ENCODE data around the gene SIRPB2.

Gene SIRPB2

DNA sequence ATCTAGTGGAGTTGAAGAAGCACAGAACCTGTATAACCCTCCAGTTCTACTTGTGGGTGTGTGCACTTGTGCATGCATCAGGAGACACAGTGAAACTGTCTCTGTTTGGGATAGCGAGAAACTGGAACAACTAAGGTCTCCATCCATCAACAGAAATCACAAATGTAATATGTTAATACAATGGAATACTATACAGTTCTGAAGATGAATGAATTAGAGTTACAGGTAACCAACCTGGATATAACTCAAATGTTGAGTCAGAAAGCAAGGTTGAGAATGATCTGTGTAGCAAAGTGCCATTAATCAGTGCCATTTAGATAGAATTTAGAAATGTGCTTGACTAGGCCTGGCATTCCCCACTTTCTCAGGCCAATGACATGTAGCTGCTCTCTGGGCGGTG is 20.0 kb downstream of the SIRPB2 start:
- DNase-seq (ENCODE audit: low read depth): no peak

DNA sequence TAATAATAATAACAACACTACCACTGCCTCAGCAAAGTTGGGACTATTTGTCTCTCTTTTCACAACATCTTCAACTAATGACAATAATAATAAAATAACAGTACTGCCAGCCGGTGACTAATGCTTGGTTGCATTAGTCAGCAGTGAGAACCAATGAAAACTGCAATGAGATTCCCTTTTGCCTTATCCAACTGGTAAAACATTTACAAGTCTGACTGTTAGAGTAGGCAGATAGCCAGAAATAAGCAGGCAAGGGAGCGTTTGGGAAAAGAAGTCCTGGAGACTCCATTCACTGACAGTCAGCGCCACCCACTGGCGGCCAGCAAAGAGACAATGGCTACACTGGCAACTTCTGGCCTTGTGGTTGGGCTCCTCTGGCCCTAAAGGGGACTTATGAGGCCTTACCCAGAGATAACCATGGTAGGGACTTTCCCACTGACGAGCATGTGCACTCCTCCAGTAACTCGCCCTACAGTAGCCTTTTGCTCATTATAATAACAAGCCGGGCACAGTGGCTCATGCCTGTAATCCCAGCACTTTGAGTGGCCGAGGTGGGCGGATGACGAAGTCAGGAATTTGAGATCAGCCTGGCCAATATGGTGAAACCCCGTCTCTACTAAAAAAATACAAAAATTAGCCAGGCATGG is 21.2 kb downstream of the SIRPB2 start:
- no peak for DNase-seq (ENCODE audit: low read depth)

DNA sequence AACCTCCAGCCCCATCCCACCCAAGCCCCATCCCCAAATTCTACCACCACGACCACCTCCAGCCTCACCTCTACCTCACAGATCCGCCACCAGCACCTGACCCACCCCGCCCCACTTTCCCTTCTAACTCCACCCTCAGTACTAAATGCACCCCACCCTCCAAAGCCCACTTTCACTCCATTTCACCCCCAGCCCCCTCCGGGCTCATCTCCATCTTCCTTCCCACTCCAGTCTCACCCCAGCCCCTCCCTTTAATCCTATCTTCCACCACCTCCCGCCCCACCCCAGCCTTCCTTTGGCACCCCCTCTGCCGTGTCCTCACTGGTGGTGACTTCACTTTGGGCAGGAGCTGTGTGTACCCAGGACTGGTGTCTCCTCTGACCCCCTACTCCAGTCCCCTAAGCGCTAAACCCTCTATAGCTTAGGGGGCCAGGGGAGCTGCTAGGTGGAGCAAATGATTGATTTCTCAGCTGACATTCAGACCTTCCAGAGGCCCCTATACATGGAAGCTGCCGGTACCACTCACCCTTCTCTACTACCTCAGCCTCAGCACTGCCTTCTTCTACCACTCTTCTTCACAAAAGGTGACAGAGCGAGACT is 21.8 kb downstream of the SIRPB2 start:
- no peak for DNase-seq (ENCODE audit: low read depth)

DNA sequence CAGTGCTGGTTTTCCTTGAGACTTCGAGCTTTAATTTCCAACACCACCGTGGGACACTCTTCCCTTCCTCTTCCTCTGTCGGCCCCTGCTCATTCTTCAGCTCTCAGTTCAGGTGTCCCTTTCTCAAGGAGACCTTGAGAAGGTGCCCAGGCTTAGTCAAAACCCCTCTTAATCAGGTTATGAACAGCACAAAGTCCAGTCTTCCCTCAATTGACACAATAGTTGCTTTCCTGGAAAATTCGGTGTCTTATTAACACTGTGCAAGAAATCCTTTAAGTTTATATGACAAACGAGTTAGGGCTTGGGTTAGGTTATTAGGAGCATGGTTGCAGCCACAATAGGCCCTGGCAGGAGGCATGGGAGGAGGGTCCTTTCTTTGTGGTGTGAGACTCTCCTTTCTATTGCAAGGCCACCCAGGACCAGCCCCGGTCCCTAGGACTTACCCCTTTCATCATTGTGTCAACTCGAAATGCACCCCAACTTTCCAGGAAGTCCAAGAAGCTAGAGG is 23.0 kb downstream of the SIRPB2 start:
- no peak for DNase-seq (ENCODE audit: low read depth)

DNA sequence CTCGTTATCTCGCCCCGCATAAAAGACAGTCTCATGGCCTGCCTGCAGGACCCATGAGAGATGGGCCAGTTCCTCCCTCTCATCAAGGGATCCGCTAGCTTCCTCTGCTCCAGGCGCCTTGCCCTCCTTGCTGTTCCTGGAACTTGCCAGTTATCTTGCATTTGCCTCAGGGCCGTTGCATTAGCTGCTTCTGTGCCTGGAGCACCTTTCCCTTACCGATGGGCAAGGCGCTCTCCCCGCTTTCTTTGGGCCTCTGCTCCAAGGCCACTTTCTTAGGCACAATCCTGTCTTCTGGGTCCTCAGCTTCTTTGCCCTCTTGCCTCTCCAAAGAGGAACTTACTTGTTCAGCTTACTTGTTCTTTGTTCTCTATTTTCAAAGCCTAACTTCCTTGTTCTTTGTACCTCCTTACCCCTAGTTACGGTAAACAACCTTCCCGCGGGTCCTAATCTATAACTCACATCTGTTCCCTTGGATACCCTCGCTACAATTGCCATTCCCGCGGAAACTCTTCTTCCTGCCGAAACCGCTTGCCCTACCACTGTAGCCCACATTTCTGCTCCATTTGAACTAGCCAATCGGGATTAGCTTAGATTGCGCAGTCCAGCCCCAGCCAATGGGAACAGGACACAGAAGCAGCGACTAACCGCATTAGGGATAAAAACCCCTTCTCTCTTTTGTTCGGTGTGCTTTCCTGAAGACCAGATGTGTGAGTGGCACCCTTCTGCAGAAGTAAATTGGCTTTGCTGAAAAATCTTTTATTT is 23.7 kb downstream of the SIRPB2 start:
- no peak for DNase-seq (ENCODE audit: low read depth)

GRCh38 chr20:1467082-1467354 is 24.2 kb downstream of the SIRPB2 start:
- DNase-seq (ENCODE audit: low read depth): no peak

GRCh38 chr20:1466211-1467081 is 24.8 kb downstream of the SIRPB2 start, which contains the start of gene NSFL1C:
Gene NSFL1C, minus strand, starts transcription at chr20:1466849. Its CDS starts 25 bp downstream, at chr20:1466824.
- DNase-seq (ENCODE audit: low read depth): peak; percentile 99

DNA sequence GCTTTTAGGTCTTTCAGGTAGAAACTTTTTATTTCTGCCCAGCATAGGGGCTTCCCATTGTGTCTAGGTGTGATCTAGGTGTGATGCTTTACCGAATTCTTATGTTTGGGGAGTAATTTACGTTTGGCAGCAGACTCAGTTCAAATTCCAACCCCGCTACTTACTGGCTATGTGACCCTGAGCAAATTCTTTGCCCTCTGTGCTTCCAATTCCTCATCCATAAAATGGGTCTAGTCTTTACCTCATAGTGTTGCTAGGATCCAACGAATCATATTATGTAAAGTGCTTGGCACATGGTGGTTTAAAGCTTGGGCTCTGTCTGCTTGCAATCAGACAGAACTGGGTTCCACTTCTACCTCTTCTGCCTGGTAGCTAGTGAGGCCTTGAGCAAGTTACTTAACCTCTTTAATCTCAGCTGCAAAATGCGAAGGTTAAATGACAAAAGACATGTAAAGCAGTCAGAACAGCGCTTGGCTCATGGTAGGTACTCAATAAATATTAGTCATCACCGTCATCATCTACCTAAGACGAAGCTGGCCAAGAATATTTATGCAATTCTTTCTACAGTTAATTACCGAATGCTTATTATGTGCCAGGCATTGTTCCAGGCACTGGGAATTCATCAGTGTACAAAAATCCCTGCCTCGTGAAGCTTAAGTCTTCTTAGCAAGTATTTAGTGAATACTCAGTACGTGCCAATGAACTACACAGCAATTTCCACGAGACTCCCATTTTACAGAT is 25.6 kb downstream of the SIRPB2 start:
- DNase-seq (ENCODE audit: low read depth): no peak

DNA sequence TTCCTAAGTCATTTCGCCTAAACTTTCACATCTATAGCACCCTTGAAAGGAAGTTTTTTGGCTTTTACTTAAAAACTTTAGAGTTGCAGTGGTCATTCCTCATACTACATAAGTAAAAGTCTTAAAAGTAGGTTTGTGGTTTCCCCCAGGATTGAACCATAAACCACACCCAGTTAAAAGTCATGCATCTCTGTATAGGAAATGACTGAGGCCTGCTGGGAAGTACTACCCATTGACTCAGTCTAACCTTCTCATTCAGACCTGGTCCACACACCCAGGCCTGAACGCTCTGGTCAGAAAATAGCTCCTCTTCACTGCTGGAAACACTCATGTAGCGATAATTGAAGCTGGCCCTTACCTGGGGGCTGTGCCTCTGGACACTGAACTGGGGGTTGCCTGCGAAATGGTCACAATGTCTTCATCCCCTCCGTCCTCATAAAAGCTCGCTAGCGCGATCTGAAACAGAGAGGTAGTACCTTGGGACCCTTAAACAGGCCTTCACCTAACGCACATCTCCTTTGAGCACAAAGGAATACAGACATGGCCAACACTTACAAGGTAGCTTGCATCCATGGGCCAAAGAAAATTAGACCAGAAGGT is 27.1 kb downstream of the SIRPB2 start:
- DNase-seq (ENCODE audit: low read depth): no peak

DNA sequence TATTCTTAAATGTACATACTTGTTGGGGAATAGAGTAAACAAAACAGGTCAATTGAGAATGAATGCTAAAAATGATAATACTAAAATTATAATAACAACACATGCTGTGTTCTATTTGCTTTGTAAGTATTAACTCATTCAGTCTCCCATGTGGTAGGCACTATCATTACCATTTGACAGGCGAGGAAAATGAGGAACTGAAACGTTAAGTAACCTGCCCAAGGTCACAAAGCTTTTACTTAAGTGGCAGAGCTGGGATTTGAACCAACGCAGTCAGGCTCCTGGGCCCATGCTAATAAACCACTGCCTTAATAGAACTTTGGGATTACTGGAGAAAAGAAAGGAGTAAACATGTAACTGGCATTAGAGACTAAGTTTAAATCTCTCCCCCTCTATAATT is 28.4 kb downstream of the SIRPB2 start:
- no peak for DNase-seq (ENCODE audit: low read depth)

DNA sequence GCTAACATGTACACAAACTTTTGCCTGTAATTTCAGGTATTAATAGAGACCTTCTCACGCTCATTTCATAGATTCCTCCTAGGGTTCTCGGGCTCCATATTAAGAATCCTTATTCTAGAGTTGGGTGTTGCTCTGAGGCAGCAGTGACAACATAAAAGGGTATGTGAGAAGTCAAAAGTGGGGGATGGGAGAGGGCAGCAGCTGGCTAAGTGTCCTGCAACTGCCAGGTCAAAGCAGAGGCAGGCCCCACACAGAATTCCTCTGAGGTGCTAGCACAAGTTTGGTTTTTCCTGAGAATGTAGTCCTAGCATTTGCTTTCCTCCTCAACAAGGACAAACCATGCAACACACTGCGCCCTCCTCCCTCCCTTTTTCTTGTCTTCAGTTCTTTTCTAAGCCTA is 29.2 kb downstream of the SIRPB2 start:
- no peak for DNase-seq (ENCODE audit: low read depth)

DNA sequence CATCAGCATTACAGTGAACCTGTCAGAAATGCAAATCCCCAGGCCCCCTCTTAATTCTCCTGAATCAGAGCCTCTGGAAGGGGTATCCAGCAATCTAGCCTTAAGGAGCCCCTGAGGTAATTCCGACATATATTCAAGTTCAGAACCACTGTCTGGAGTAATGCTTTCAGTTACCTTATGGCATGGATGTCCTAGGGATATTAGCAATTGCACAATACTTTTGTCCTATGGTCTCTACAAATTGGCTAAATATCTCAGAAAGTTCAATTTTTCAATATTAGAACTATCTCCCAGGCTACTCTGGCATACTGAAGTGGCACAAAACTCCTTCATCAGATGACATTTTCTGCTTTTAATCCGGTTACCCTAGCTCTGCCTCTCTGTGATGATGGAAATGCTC is 30.9 kb downstream of the SIRPB2 start:
- no peak for DNase-seq (ENCODE audit: low read depth)

GRCh38 chr20:1457992-1458391 is 33.2 kb downstream of the SIRPB2 start:
- DNase-seq (ENCODE audit: low read depth): no peak

GRCh38 chr20:1456300-1456699 is 34.9 kb downstream of the SIRPB2 start:
- no peak for DNase-seq (ENCODE audit: low read depth)

DNA sequence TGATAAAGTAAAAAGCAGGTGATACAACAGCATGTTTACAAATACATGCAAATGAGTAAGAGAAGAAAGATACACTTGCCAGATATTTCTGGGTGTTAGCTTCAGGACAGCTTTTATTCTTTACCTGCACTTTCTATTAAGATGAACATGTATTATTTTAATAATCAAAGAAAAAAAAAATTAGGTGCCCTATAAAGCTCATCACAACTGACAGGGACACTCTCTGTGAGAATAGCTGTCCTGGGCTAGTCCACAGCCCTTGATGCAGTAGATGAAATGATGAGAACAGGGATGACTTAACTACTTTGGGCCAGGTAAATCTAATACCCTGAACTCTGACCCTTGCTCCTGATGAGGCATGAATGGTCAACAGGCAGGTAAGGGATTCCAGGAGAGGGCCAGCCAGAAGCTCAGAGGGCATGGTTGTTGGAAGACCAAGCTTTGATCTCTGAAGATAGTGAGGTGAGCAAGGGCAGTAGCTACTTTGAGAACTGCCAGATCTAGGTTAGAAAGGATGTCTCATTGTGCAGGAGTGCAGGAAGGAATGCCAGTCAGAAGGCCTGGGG is 40.2 kb downstream of the SIRPB2 start:
- no peak for DNase-seq (ENCODE audit: low read depth)

DNA sequence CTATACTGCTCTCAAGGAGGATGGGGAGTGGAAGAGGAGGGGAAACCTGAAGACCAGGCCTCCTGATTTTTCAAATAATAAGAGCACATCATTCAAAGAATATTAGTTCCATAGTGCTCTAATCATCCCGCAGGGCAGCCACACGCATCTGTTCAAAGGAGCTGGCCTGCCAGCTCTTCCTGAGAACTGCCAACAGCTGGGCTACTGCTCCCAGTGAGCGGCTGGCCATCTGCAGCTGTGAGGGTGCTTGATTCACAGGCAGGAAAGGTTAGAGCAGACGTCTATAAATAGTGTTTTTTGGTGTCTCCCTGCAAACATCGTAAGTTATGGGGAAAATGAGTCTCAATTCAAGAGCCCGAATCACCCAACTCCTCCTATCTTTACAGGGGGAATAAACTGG is 41.9 kb downstream of the SIRPB2 start:
- no peak for DNase-seq (ENCODE audit: low read depth)

- no peak for DNase-seq (ENCODE audit: low read depth)
Observed at GRCh38 chr20:1448081-1448620, 43.1 kb downstream of the SIRPB2 start.

DNA sequence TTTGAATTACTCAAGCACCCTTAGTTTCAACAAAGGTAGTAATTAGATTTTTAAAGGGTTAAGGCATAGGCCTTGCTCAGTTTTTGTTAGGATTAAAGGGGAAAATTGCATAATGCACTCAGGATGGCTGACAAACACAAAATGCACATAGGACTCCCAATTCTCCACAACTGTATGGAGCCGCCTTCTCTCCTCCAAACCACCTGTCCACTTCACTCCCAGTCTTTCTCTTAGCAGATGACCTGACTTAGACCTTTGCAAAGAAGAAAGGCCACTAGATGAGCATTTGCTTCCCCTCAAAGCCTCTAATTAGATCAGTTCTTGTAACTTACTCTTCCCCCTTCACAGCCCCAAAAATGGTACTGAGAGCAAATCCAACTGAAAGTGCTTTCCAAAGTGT is 44.7 kb downstream of the SIRPB2 start:
- DNase-seq (ENCODE audit: low read depth): no peak

DNA sequence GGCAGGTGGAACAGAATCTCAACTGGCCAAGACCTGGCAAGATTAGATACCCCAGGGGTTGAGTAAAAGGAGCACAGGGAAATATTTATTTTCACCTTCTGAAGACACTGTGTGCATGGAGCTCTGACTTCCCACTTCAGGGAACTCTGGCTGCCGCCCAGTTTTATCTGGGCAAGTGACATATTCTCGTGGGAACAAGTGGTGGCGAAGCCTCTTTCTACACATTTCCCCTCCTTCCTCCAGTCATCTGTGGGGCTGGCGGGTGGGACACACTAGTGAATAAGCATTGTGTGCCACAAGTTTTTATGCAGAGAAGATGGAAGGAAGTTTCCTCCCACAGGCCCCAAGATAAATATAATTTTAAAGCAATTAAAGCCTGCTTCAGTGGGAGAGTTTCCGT is 48.1 kb downstream of the SIRPB2 start:
- DNase-seq (ENCODE audit: low read depth): no peak

- no peak for DNase-seq (ENCODE audit: low read depth)
Observed at GRCh38 chr20:1442304-1442703, 48.9 kb downstream of the SIRPB2 start.

DNA sequence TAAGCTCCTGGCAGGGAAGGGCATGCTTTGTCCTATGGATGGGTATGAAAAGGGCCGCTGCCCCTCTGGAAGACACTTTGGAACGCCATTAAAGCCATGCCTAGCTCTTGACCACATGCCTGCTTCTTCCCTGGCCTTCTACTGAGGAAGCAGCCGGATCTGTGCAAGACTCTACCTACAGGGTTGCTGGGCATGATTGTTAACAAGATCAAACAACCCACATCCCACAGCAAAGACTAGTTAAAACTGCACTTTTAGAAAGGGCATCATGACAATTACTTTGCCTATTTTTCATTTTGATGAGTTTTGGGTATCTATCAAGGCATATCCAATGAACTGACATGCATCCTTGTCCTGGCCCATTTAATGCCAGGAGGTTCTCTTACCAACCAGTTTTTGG is 50.1 kb downstream of the SIRPB2 start:
- no peak for DNase-seq (ENCODE audit: low read depth)
